ENCODE results near the gene SUMO2.
"Not testable (repeated sequence)": the region's sequence is repeated elsewhere in the genome, so short reads cannot be mapped to it uniquely, and the experiment has no call there.

SUMO2 gene

DNA sequence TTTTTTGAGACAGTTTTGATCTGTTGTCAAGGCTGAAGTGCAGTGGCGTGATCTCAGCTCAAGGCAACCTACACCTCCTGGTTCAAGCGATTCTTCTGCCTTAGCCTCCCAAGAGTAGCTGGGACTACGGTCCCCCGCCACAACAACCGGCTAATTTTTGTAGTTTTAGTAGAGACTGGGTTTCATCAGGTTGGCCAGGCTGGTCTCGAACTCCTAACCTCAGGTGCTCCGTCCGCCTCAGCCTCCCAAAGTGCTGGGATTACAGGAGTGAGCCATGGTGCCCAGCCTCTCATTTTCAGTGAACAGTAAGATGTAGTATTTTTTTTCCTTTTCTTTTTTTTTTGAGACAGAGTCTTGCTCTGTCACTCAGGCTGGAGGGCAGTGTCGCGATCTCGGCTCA, 7.8 kb downstream of the SUMO2 start:
- in situ Hi-C loops (cut with HindIII; ENCODE audit: low sequenced_read_pairs), result no loop called here
- no peak overlapping the region for H3K4me3 ChIP-seq (ENCODE audit: low read depth, low read length)
- DNase-seq (ENCODE audit: low read depth), result no peak
- TF ChIP-seq CTCF (IDR thresholded peaks at IDR 0.05; ENCODE audit: low read depth, low read length, missing control alignments), result no peak

DNA sequence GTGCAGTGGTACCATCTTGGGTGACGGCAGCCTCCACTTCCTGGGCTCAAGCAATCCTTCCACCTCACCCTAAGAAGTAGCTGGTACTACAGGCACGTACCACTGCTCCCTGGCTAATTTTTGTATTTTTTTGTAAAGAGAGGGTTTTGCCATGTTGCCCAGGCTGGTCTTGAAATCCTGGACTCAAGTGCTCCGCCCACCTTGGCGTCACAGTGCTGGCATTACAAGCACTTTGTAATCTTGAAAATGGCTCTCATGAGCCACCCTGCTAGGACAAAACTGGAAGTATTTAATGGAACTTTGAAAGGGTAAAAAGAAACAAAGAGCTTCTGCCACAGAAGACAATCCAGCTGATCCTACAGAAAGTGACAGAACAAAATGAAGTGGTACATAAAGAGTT, 9.2 kb downstream of the SUMO2 start:
- in situ Hi-C loops (cut with HindIII; ENCODE audit: low sequenced_read_pairs), result no loop called here
- no peak for TF ChIP-seq CTCF (IDR thresholded peaks at IDR 0.05; ENCODE audit: low read depth, low read length, missing control alignments)
- no peak overlapping the region for H3K4me3 ChIP-seq (ENCODE audit: low read depth, low read length)
- no peak for DNase-seq (ENCODE audit: low read depth)

DNA sequence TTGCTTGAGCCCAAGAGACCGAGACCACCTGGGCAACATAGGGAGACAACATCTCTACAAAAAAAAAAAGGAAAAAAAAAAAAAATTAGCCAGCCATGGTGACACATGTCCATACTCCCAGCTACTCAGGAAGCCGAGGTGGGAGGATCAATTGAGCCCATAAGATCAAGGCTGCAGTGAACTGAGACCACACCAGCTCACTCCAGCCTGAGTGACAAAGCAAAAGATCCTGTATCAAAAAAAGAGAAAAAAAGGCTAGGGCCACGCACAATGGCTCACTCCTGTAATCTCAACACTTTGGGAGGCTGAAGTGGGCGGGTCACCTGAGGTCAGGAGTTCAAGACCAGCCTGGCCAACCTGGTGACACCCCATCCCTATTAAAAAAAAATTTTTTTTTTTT, 13.8 kb downstream of the SUMO2 start:
- H3K4me3 ChIP-seq (ENCODE audit: low read depth, low read length), result no peak overlapping the region
- no peak for TF ChIP-seq CTCF (IDR thresholded peaks at IDR 0.05; ENCODE audit: low read depth, low read length, missing control alignments)
- in situ Hi-C loops (cut with HindIII; ENCODE audit: low sequenced_read_pairs), result no loop called here
- DNase-seq (ENCODE audit: low read depth), result no peak

- DNase-seq (ENCODE audit: low read depth); in situ Hi-C loops (cut with HindIII; ENCODE audit: low sequenced_read_pairs); H3K4me3 ChIP-seq (ENCODE audit: low read depth, low read length): not testable (repeated sequence)
Observed at GRCh38 chr17:75164606-75165005, 18.2 kb downstream of the SUMO2 start.

DNA sequence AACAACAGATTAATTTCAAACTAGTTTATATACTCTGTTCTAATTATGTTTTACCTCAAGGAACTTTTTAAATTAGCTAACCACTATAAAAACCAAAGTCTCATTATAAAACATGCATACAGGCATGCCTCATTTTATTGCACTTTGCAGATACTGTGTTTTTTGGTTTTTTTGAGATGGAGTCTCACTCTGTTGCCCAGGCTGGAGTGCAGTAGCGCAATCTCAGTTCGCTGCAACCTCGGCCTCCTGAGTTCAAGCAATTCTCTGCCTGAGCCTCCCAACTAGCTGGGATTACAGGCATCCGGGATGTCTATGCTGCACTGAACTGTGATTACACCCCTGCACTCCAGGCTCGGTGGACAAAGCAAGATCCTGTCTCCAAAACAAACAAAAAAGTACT, 19.7 kb downstream of the SUMO2 start:
- no peak for TF ChIP-seq CTCF (IDR thresholded peaks at IDR 0.05; ENCODE audit: low read depth, low read length, missing control alignments)
- no peak overlapping the region for H3K4me3 ChIP-seq (ENCODE audit: low read depth, low read length)
- in situ Hi-C loops (cut with HindIII; ENCODE audit: low sequenced_read_pairs), result no loop called here
- DNase-seq (ENCODE audit: low read depth), result no peak

DNA sequence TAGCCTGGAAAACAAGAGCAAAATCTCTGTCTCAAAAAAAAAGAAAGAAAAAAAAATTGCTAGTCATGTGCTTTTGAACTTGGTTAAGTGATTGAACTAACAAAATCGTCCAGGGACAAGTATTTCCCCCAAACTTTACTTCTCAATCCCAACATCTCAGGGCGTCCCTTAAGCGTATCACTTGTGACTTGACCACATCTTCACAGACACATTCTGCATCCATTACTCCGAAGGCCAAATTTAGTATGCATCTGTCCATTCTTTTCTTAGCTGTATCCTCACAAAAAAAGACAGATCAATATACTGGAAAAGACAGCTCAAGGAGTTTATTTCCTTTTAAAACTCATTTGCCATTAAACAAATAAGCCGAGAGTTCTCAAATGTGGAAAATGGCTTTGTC, 22.5 kb downstream of the SUMO2 start:
- in situ Hi-C loops (cut with HindIII; ENCODE audit: low sequenced_read_pairs), result no loop called here
- no peak for TF ChIP-seq CTCF (IDR thresholded peaks at IDR 0.05; ENCODE audit: low read depth, low read length, missing control alignments)
- no peak for DNase-seq (ENCODE audit: low read depth)
- H3K4me3 ChIP-seq (ENCODE audit: low read depth, low read length), result no peak overlapping the region

- no peak for DNase-seq (ENCODE audit: low read depth)
- in situ Hi-C loops (cut with HindIII; ENCODE audit: low sequenced_read_pairs), result no loop called here
Observed at GRCh38 chr17:75159196-75160031, 23.3 kb downstream of the SUMO2 start.

GRCh38 chr17:75158480-75158879, 24.3 kb downstream of the SUMO2 start:
- H3K4me3 ChIP-seq (ENCODE audit: low read depth, low read length); in situ Hi-C loops (cut with HindIII; ENCODE audit: low sequenced_read_pairs); DNase-seq (ENCODE audit: low read depth): not testable (repeated sequence)

More at GRCh38 chr17:75159196-75160031, 23.3 kb downstream of the SUMO2 start:
- TF ChIP-seq CTCF (IDR thresholded peaks at IDR 0.05; ENCODE audit: low read depth, low read length, missing control alignments), result no peak
- no peak overlapping the region for H3K4me3 ChIP-seq (ENCODE audit: low read depth, low read length)

All from astrocyte of the cerebellum (primary cell).